Suppressor macrophage treated with lipopolysaccharide for 4 hours (primary cell): ENCODE measurements around the gene PCBP3.

Source experiments
- DNase-seq: peaks from one replicate; pipeline ENCODE4 v3.0.0-alpha.2; 2020

The PCBP3 gene

DNA sequence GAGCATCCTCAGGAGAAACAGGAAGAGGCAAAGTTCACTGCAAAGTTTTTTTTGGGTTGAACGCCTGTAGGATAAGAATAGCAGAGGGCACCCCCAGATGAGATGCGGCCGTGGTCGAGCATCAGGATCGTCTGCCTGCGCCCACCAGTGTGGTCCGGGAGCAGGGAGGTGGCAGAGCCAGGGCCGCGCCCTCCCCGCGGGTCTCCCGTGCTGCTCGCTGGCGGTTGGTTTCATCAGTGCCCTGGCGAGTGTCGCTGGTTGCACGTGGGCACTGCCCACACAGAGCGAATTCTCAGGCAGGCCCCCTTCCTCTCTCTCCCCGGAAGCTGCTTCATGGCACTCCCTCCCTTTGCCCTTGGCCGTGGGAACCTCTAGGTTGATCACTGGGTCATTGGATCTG lies 120.0 kb downstream of the PCBP3 start:
- DNase-seq = no peak

DNA sequence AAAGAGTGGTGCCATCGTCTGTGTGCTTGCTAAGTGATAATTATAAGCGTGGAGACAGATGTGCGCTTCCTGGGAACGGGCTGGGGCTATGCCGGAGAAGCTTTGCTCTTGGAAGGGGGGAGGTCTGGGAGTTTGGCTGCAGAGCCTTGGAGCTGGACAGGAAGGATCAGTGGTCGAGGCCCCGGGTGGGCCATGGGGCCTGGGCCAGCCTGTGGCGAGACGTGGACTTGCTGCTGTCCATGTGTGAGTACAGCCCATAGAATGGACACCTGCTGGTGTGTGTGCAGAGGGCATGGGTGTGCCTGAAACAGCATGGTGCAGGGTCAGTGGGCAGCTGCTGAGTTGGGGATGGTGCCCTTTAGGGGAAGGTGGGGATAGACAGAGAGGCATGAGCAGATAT lies 121.3 kb downstream of the PCBP3 start:
- DNase-seq = no peak

DNA sequence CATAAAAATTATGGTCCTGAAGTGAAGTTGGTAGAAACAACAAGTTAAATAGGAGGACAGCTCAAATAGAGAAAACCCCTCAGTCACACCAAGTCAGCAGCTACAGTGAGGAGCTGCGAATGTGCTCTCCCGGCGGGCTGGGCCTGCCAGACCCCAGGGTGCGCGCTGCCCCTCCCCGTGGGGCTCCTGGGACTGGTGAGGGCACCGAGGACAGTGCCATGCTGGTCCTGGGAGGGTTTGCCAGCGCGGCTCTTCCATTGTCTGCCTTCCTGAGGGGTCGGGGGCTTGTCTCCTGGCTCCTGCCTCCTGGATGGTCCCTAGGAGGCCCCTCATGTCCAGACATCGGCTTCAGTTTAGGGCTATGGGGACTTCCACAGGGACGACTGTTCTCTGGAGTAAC lies 121.8 kb downstream of the PCBP3 start:
- DNase-seq = no peak

GRCh38 chr21:45766055-45766454 lies 122.5 kb downstream of the PCBP3 start:
- no peak for DNase-seq

- DNase-seq = no peak
Observed at GRCh38 chr21:45766501-45766900, 123.0 kb downstream of the PCBP3 start.

DNA sequence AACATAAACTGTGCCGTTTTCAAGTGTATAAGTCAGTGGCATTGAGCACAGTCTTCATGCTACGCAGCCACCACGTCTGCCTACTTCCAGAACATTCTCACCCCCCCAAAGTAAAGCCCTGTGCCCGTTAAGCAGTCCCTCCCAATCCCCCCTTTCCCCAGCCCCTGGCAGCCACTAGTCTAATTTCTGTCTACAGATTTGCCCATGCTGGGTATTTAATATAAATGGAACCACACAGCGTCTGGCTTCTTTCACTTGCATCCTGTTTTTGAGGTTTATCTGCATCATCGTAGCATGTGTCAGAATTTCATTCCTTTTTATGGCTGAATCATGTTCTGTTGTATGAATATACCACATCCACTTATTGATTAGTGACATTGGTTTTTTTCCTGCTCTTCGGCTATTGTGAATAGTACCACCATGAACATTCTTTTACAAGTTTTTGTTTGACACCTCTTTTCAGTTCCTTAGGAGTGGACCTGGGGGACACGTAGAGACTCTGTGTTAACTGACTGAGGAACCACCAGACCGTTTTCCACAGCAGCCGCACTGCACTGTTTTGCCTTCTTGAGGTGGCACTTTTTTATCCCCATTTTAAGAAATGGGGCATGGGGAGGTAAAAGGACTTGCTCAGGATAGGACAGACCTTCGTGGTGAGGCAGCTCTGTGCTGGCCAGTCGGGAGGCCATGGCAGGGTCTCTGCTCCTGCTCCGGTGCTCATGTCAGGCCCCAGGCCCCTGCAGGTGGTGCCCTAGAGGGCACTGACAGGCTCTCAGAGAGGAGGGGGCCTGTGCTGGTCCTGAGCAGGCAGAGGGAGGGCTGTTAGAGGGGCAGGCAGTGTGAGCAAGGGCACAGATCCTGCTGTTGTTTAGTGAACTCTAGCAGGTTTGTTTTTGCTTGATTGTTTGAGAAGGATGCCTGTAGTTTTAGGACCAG lies 123.8 kb downstream of the PCBP3 start:
- DNase-seq = no peak

- no peak for DNase-seq
Observed at GRCh38 chr21:45768011-45768739, 124.7 kb downstream of the PCBP3 start.

DNA sequence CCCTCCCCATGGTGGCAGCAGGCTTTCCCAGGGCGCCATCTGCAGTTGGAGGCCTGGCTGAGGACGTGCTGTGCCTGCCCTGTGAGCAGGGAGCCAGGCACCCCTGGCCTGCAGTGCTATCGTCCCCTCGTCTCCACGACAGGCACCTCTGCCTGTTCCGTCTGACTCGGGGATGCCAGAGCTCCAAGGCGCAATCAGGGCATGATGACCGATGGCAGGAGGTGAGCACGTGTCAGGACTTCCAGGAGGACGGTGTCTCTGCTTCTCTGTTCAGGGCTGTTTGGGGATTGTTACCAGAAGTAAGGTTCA lies 125.2 kb downstream of the PCBP3 start:
- DNase-seq = no peak

DNA sequence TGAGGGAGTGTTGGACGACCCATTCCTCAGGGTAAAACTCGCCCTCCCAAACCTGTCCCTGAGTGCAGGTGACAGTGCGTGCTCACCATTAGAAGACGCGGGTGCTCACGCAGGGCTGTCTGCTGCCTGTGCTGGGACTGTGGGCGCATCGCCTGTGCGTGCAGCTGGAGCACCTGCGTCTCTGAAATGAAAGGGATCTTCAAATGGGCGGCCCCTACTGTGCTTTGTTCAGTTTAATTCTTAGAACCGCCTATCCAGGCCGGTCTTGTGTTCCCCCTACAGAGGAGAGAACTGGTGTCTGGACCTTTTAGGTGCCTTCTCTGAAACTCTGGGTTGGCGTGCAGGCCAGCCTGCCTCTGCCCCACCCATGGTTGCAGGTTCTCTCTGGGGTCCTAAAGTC lies 125.8 kb downstream of the PCBP3 start:
- DNase-seq = no peak

DNA sequence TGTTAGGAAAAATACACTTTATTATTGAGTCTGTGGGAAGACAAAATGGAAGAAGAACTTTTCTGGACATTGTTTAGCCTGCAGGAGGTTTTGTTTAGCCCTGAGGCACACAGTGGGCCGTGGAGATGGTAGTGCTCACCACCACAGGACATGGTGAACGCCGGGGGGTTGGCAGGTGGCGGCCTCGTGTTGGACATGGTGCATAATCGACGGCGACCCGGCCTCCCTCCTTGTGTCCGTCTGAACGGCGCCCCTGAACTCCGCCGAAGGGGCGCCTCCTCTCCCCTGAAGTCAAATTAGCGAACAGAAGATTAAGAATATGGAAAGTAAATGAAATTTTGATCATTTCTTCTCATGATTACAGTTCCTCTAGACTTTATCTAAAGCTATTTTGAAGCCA lies 126.4 kb downstream of the PCBP3 start:
- no peak for DNase-seq

DNA sequence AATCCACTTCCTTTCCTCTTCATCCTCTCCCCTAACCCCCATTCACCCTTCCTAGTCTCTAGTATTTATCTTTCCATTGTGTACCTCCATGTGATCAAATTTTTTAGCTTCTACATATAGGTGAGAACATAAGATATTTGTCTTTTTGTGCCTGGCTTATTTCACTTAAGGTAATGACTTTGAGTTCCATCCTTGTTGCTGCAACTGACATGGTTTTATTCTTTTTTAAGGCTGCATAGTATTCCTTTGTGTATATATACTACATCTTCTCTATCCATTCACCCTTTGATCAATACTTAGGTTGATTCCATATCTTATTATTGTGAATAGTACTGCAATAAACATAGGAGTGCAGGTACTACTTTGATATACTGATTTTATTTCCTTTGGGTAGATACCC lies 128.7 kb downstream of the PCBP3 start:
- no peak for DNase-seq

DNA sequence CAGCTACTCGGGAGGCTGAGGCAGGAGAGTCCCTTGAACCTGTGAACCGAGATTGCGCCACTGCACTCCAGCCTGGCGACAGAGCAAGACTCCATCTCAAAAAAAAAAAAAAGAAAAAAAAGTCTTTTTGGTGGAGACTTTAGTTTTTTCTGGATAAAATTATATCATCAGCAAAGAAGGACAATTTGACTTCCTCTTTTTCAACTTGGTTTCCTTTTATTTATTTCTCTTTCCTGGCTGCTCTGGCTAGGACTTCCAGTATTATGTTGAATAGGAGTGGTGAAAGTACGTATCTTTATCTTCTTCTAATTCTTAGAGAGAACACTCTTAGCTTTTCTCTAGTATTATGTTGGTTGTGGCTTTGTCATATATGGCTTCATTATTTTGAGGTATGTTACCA lies 130.8 kb downstream of the PCBP3 start:
- peak; percentile 13 for DNase-seq

- DNase-seq = no peak
Observed at GRCh38 chr21:45776971-45777370, 133.4 kb downstream of the PCBP3 start.

GRCh38 chr21:45778686-45779085 lies 135.2 kb downstream of the PCBP3 start:
- DNase-seq = no peak

- DNase-seq = no peak
Observed at GRCh38 chr21:45779226-45779625, 135.7 kb downstream of the PCBP3 start.

- no peak for DNase-seq
Observed at GRCh38 chr21:45780647-45781046, 137.1 kb downstream of the PCBP3 start.

GRCh38 chr21:45781741-45782140 lies 138.2 kb downstream of the PCBP3 start:
- DNase-seq = no peak

GRCh38 chr21:45786660-45787059 lies 143.1 kb downstream of the PCBP3 start:
- no peak for DNase-seq

GRCh38 chr21:45787371-45787770 lies 143.8 kb downstream of the PCBP3 start:
- no peak for DNase-seq

GRCh38 chr21:45788198-45788597 lies 144.7 kb downstream of the PCBP3 start:
- no peak for DNase-seq

DNA sequence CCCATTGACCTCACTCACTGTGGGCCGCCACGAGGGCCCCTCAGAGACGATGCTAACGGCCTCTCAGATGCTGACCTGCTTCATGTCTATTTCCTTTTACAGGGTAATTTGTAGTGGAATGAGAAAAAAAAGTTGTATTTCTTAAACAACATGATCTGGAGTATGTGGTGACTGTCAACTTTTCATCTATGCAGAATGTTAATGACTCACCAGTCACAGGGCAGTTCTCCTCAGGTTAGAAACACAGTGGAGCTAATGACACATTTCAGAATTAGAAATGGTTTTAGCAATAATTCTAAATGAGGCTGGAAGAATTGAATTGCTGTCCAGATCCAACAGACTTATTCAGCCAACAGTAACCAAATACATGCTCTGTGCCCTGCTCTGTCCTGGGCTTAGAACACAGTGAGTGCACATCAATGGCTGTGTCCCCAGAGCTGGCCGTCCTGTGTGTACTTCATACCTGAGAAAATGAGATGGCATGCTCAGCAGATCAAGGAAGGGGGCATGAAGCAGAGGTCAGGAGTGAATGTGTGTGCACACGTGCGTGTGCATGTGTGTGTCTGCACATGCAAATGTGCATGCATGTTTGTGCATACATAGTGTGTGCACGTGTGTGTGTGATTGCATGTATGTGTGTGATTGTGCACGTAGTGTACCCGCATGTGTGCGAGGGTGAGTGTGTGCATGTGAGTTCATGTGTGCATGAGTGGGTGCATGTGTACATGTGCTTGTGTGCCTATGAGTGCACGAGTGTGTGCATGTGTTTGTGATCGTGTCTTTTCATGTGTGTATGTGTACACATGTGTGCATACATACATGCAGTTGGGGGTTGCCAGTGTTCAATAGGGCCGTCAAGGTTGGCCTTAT lies 145.3 kb downstream of the PCBP3 start:
- no peak for DNase-seq

GRCh38 chr21:45790427-45790826 lies 146.9 kb downstream of the PCBP3 start:
- no peak for DNase-seq
